Endometrial microvascular endothelial cells (primary cell): ENCODE measurements around the gene MAP6D1. TPM values are rescaled to one million over a fixed set of nuclear protein-coding genes. Genes with fewer than 3 reads are reported as not detected.

Source experiments
- in situ Hi-C: cut with HindIII; loops from 2 replicates; pipeline ENCODE4 v1.10.0; 2017; ENCODE audit warnings: low sequenced_read_pairs, low pct_unique_long_range_greater_than_20kb; ENCODE audit errors: inconsistent ontology term
- total RNA-seq: library from RNA; depleted of rRNA; stranded (reverse); fragments of >200 nt; gene quantifications from one replicate; pipeline ENCODE4 v1.2.3, GENCODE V29; 2015; ENCODE audit errors: inconsistent ontology term

Gene MAP6D1
- total RNA-seq = 4.0 TPM

- in situ Hi-C loops = no loop called here
Observed at GRCh38 chr3:183825456-183826161, at the start of gene MAP6D1. MAP6D1 (minus strand) TSS chr3:183825577; CDS start chr3:183825547, 30 bp downstream.

DNA sequence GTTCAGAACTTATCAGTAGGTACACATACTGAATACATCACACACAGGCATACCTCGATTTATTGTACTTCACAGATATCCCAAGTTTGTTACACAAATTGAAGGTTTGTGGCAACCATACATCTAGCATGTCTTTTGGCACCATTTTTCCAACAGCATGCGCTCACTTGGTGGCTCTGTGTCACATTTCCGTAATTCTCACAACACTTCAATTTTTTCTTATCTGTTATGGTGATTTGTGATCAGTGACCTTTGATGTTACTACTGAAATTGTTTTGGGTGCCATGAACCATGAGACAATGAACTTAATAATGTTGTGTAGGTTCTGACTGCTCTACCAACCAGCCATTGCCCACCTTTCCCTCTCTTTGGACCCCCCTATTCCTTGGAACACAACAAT is 48.5 kb upstream of the MAP6D1 start:
- in situ Hi-C loops = no loop called here

DNA sequence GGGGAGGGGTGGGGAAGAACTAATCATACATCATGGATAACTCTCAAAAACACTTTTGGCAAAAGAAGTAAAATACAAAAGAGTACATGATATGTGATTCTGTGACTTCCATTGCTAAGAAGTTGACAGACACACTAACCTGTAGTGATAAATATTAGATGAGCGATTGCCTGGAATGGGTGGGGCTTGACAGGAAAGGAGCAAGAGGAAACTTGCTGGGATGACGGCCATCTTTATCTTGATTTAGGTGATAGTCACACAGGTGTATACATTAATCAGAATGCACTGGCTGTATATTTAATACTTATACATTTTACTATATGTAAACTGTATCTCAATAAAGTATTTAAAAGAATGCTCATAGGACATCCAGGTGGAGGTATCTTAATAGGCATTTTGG is 46.2 kb upstream of the MAP6D1 start:
- in situ Hi-C loops = no loop called here

GRCh38 chr3:183870563-183870962 is 45.2 kb upstream of the MAP6D1 start:
- in situ Hi-C loops = no loop called here

- in situ Hi-C loops = no loop called here
Observed at GRCh38 chr3:183868796-183869195, 43.4 kb upstream of the MAP6D1 start.

DNA sequence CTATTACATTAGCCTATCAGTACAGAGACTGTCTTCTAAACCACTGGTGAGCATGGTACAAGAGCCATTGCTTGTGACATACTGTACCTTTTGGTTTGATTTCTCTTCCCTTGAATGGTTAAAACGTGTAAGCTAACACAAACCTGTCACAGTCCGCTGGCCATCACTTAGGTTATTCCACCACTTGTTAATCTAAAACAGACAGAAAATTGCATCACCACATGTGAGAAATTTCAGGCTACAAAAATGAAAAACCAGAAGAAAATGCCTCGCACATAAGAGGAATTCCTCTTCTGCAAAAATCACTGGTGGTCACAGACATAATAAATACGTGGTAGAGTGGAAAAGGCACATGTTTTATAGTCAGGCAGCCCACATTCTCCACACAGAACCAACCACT is 37.2 kb upstream of the MAP6D1 start:
- in situ Hi-C loops = no loop called here

GRCh38 chr3:183857863-183858262 is 32.5 kb upstream of the MAP6D1 start:
- in situ Hi-C loops = no loop called here

GRCh38 chr3:183854318-183855035 is 29.1 kb upstream of the MAP6D1 start:
- in situ Hi-C loops = no loop called here

- in situ Hi-C loops = no loop called here
Observed at GRCh38 chr3:183845608-183846288, 20.4 kb upstream of the MAP6D1 start.

GRCh38 chr3:183845090-183845489 is 19.7 kb upstream of the MAP6D1 start:
- in situ Hi-C loops = no loop called here

DNA sequence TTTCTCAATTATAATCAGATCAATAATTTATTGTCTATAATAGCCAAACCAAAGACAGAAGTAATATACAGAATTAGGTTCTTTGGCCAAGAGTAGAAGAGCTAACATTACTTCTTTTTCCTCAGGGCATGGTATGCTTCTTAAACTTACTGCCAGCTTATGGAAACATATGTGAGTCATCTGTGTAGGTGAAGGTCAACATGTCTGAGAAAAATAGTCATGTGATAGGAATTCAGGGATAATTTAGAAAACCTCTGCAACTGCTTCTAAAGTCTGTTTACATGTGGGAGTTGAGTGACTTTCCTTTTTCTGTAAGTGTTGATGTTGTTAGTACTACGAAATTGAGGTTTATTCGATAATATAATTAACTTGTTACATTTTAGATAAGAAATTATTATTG is 19.2 kb upstream of the MAP6D1 start:
- in situ Hi-C loops = no loop called here

DNA sequence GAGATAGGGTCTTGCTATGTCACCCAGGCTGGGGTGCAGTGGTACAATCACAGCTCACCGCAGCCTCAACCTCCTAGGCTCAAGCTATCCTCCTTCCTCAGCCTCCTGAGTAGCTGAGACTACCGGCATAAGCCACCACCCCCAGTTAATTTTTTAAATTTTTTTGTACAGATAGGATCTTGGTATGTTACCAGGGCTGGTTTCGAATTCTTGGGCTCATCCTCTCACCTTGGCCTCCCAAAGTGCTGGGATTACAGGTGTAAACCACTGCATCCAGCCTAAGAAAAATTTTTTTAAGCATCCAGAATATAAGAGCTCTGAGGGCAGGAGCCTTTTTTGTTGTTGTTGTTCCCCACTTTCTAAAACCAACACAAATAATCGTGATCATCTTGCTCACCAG is 14.4 kb upstream of the MAP6D1 start:
- in situ Hi-C loops = no loop called here

- in situ Hi-C loops = no loop called here
Observed at GRCh38 chr3:183837894-183838293, 12.5 kb upstream of the MAP6D1 start.

DNA sequence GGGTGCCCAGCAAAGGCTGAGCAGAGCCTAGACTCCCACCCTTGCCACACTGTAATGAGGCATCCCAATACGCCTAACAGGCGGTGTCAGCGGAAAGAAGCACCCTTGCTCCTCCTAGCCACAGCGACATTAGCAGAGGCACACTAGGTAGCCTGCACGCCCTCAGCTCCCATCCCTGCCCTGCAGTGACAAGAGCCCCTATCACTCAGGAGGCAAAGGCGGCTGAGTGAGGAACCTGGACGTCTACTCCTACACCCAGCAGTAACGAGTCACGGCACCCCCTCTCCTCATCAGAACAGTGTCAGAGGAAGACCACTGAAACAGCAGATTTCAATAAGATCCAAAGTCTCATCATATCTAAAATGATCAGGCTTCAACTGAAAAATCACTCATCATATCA is 12.0 kb upstream of the MAP6D1 start:
- in situ Hi-C loops = no loop called here

- in situ Hi-C loops = no loop called here
Observed at GRCh38 chr3:183833516-183833915, 8.1 kb upstream of the MAP6D1 start.

DNA sequence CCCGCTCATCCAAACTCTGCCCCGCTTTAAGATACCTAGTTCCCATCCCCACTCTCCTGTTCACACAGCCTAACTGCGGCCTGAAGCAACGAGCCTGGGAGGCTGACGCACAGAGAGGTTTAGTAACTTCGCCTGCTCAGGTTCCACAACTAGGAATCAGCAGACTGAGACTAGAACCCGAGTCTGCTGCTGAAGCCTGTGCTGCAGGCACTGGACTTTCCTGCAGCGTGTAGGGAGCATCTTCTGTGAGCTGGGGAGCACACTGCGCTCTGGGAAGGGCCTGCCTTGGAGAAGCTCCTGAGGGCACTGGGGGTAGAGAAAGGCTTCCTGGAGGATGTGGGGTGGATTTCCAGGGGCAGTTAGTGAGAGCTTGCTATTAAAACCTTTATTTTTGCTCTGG is 4.8 kb upstream of the MAP6D1 start:
- in situ Hi-C loops = no loop called here

GRCh38 chr3:183829466-183829865 is 4.1 kb upstream of the MAP6D1 start:
- in situ Hi-C loops = no loop called here

DNA sequence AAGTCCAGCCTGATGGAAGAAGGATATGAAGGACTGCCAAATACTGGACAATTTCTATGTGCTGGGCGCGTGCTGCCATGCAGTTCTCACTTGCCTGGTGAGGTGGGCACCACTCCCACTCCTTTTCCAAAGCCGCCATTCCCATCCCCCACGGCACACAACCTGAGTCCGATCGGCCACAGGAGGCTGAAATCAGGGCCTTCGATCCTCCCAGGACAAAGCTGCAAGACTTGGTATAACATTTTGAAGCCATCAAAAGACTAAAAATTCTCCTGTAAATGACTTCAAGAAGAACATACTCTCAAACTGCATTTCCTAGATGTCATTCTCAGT is 3.1 kb upstream of the MAP6D1 start:
- in situ Hi-C loops = no loop called here

DNA sequence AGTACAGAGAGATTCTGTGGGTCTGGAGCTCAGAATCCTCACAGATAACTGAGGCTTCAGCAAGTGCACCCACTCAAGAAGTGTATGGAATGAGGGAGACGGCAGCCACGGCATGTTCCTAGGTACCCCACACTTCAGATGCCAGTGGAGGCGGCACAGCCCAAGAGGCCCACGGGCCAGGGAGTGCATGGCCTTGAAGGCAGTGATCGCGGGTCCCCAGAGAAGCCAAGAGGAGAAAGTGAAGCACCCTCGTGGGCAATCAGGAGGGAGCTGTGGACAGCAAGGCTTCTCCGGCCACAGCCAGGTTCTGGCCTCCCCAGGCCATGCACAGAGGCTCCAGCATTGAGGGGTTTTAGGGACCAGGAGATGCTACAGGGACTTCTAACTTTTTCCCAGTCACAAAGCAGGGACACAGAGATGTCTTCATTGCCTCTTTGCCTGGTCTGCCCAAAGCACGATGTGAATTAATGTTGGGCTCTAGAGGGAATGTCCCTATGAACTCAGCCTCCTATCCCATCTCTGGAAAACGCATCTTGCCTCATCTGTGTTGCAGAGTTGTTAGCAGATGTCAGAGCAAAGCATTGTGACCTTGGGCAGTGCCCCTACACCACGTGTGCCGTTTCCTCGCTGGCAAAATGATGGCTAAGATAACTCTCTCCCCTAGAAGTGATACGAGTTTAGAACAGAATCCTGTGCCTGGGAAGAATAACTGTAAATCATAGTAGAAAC is 2.6 kb upstream of the MAP6D1 start:
- in situ Hi-C loops = no loop called here
